Panc1 (cell line): ENCODE results near the gene AEBP1.

Experiments
- POLR2AphosphoS5 ChIP-seq: IDR thresholded peaks from 2 replicates; pipeline ENCODE4 v1.6.1; 2012; ENCODE audit warnings: mild to moderate bottlenecking, low read depth, low read length, moderate library complexity
- SIN3A ChIP-seq: IDR thresholded peaks from 2 replicates; pipeline ENCODE4 v1.6.1; 2012; ENCODE audit warnings: low read depth, mild to moderate bottlenecking, low read length, moderate library complexity, borderline replicate concordance; ENCODE audit not compliant: insufficient read depth
- TF ChIP-seq, protein P1 (sequence below): fragments of 450-650 bp; IDR thresholded peaks from 2 replicates; pipeline ENCODE4 v1.5.1; 2017; ENCODE audit warnings: mild to moderate bottlenecking

DNA sequence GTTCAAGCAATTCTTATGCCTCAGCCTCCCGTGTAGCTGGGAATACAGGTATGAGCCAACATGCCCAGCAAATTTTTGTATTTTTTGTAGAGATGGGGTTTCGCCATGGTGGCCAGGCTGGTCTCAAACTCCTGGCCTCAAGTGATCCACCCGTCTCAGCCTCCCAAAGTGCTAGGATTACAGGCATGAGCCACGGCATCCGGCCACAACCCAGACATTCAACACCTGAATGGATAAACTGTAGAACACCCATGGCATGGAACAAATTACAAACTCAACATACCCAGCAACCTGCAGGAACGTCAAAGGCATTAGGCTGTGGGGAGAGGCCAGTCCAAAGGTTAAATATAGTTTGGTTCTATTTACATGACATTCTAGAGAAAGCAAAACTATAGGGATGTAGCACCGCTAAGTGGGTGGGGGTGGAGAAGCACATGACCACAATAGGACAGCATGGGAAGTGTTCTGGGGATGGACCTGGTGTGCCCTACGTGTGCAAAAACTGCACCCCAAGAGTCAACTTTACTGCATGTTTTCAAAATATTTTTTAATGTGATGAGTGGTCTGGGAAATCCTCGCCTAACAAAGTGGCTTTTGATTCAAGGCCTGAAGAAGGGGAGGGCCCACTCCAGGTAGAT lies 32.3 kb upstream of the AEBP1 start:
- TF ChIP-seq, protein P1, sequence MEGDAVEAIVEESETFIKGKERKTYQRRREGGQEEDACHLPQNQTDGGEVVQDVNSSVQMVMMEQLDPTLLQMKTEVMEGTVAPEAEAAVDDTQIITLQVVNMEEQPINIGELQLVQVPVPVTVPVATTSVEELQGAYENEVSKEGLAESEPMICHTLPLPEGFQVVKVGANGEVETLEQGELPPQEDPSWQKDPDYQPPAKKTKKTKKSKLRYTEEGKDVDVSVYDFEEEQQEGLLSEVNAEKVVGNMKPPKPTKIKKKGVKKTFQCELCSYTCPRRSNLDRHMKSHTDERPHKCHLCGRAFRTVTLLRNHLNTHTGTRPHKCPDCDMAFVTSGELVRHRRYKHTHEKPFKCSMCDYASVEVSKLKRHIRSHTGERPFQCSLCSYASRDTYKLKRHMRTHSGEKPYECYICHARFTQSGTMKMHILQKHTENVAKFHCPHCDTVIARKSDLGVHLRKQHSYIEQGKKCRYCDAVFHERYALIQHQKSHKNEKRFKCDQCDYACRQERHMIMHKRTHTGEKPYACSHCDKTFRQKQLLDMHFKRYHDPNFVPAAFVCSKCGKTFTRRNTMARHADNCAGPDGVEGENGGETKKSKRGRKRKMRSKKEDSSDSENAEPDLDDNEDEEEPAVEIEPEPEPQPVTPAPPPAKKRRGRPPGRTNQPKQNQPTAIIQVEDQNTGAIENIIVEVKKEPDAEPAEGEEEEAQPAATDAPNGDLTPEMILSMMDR: no peak
- TF ChIP-seq SIN3A: no peak
- no peak for TF ChIP-seq POLR2AphosphoS5
